ENCODE data around the gene C8A.

The C8A gene

DNA sequence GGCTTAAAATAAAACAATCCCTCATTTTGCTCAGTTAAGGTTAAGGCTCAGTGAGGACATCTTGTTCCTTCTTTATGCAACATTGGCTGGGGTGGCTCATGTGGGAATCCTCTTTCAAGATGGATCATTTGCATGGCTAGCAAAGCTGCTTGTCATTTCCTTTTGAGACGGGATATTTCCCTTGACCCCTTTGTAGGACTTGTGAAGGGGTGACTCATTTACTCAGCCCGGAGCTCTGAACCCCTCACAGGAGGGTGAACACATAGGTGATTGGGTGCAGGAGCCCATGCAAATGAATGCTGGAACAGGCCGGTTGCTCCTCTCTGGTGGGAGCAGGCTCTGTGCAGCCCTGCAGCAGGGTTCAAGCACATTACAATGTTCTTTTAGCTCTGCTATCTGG lies 15.8 kb upstream of the C8A start:
- Histone ChIP-seq H3K27me3 (ENCODE audit: control insufficient read depth, insufficient read depth, low read length) (no peaks in the 10 kb centered on the region), H3K27ac (ENCODE audit: low read depth, low read length) (no peak overlapping the region), H3K4me3 (ENCODE audit: low read depth, low read length) (no peak overlapping the region), H3K9me3 (ENCODE audit: control insufficient read depth, insufficient read depth, low read length) (no peaks in the 10 kb centered on the region), H3K4me1 (ENCODE audit: control insufficient read depth, insufficient read depth, low read length) (no peaks in the 10 kb centered on the region), H3K9ac (ENCODE audit: low read depth, low read length) (no peak overlapping the region), H3K36me3 (ENCODE audit: control insufficient read depth, insufficient read depth, low read length) (no peaks in the 10 kb centered on the region)

DNA sequence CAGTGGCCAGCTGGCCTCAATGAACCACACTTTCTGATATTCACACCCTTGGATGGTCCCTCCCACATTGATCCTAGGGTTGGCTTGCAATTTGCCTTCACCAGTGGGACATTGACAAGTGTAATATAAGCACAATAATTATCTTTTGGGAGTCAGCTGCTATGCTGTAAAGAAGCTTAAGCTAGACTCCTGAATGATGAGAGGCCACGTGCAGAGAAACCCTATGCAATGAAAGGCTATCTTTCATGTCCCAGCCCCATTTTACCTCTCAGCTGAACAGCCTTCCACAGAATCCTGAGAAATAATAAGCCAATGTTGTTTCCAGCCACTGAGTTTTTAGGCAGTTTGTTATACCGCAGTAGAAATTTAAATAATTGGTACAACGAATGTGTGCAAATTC lies 11.1 kb upstream of the C8A start:
- Histone ChIP-seq H3K4me3 (ENCODE audit: low read depth, low read length) (no peak overlapping the region), H3K27ac (ENCODE audit: low read depth, low read length) (no peak overlapping the region), H3K9me3 (ENCODE audit: control insufficient read depth, insufficient read depth, low read length) (no peaks in the 10 kb centered on the region), H3K4me1 (ENCODE audit: control insufficient read depth, insufficient read depth, low read length) (peaks cover 11% of the 10 kb centered on the region), H3K27me3 (ENCODE audit: control insufficient read depth, insufficient read depth, low read length) (no peaks in the 10 kb centered on the region), H3K36me3 (ENCODE audit: control insufficient read depth, insufficient read depth, low read length) (no peaks in the 10 kb centered on the region), H3K9ac (ENCODE audit: low read depth, low read length) (no peak overlapping the region)

DNA sequence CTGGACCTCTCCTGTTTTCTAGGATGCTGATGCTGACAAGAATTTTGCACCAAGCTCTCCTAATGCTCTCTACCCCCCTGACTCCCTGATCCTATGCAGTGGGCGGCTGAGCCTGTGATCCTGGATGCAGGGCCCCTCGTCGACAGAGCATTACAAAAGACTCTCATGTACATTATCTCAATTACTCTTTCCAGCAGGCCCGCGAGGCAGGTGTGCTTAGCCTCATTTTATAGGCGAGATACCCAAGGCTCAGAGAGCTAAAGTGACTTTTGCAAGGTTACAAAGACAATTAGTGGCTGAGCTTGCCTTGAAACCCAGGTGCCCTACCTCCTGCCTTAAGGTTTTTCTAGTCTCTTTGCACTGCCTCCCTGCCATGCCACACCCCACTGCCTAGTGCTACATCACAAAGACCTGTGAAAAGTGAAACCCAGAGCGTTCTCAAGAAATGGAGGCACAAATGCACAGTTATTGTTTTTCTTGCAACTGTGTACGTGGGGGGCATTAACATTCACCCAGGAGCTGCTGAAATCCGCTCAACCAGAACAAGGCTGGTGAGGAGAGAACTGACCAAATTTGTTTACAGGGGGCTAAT lies 10.0 kb upstream of the C8A start:
- Histone ChIP-seq H3K4me1 (ENCODE audit: control insufficient read depth, insufficient read depth, low read length) (peaks cover 17% of the 10 kb centered on the region), H3K4me3 (ENCODE audit: low read depth, low read length) (no peak overlapping the region), H3K9me3 (ENCODE audit: control insufficient read depth, insufficient read depth, low read length) (no peaks in the 10 kb centered on the region), H3K27me3 (ENCODE audit: control insufficient read depth, insufficient read depth, low read length) (no peaks in the 10 kb centered on the region), H3K9ac (ENCODE audit: low read depth, low read length) (no peak overlapping the region), H3K27ac (ENCODE audit: low read depth, low read length) (no peak overlapping the region), H3K36me3 (ENCODE audit: control insufficient read depth, insufficient read depth, low read length) (no peaks in the 10 kb centered on the region)

DNA sequence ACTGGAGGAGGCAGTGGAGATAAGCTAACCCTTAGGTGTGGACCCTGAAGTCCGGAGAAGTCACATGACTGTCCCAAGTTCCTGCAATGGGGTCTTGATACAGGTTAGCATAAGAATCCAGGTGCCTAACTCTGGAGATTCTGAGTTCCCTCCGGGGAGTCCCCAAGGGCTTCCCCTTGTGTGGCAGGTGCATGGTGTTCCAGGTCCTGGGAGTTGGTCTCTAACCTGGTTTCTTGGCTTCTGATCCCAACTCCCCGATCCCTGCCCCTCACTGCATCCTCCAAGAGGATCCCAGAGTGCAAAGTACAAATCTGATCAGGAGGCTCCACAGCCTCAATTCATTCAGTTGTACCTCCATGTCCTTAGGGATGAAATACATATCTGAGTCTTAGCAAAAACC lies 9.3 kb upstream of the C8A start:
- Histone ChIP-seq H3K27ac (ENCODE audit: low read depth, low read length) (no peak overlapping the region), H3K4me1 (ENCODE audit: control insufficient read depth, insufficient read depth, low read length) (peaks cover 24% of the 10 kb centered on the region), H3K9me3 (ENCODE audit: control insufficient read depth, insufficient read depth, low read length) (no peaks in the 10 kb centered on the region), H3K36me3 (ENCODE audit: control insufficient read depth, insufficient read depth, low read length) (no peaks in the 10 kb centered on the region), H3K4me3 (ENCODE audit: low read depth, low read length) (no peak overlapping the region), H3K27me3 (ENCODE audit: control insufficient read depth, insufficient read depth, low read length) (no peaks in the 10 kb centered on the region), H3K9ac (ENCODE audit: low read depth, low read length) (no peak overlapping the region)

DNA sequence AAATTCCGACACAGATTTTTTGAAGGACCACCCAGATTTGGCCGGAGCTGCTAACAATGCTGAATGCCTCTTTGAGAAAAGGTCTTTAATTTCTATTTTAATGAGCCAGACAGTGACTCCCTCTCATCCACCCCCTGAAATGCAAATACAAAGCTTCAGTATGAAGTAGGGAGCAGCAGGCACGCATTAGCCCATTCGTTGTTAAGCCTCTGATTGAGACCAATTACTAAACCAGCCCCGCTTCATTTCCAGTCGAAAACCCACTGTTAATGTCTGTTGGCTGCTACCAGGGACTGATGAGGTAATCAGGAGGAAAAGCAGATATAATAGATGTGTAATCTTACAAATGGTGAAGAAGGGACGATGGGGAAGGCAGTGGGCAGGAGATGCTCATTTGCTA lies 4.8 kb upstream of the C8A start:
- Histone ChIP-seq H3K4me3 (ENCODE audit: low read depth, low read length) (no peak overlapping the region), H3K27me3 (ENCODE audit: control insufficient read depth, insufficient read depth, low read length) (no peaks in the 10 kb centered on the region), H3K36me3 (ENCODE audit: control insufficient read depth, insufficient read depth, low read length) (no peaks in the 10 kb centered on the region), H3K9me3 (ENCODE audit: control insufficient read depth, insufficient read depth, low read length) (no peaks in the 10 kb centered on the region), H3K4me1 (ENCODE audit: control insufficient read depth, insufficient read depth, low read length) (peaks cover 22% of the 10 kb centered on the region), H3K9ac (ENCODE audit: low read depth, low read length) (no peak overlapping the region), H3K27ac (ENCODE audit: low read depth, low read length) (no peak overlapping the region)

DNA sequence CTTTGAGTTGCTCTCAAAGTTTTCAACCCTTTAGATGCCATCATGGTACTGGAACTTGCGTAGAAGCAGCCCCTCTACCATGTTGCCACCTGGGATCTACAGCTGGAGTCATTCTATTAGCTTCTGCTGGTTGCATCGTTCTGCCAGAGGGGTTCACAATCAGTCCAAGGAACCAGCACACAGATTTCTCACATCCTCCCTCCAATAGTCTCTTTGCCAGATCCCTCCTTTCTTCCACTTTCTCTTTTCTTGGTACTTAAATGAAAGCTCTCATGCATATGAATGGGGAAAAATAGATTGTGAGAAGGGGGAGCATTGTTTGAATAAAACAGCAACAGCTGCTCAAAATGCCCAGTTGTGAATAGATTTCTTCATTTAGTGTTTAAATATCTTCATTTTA lies 4.2 kb upstream of the C8A start:
- Histone ChIP-seq H3K27ac (ENCODE audit: low read depth, low read length) (no peak overlapping the region), H3K27me3 (ENCODE audit: control insufficient read depth, insufficient read depth, low read length) (no peaks in the 10 kb centered on the region), H3K9ac (ENCODE audit: low read depth, low read length) (no peak overlapping the region), H3K4me1 (ENCODE audit: control insufficient read depth, insufficient read depth, low read length) (peaks cover 17% of the 10 kb centered on the region), H3K36me3 (ENCODE audit: control insufficient read depth, insufficient read depth, low read length) (no peaks in the 10 kb centered on the region), H3K4me3 (ENCODE audit: low read depth, low read length) (no peak overlapping the region), H3K9me3 (ENCODE audit: control insufficient read depth, insufficient read depth, low read length) (no peaks in the 10 kb centered on the region)

DNA sequence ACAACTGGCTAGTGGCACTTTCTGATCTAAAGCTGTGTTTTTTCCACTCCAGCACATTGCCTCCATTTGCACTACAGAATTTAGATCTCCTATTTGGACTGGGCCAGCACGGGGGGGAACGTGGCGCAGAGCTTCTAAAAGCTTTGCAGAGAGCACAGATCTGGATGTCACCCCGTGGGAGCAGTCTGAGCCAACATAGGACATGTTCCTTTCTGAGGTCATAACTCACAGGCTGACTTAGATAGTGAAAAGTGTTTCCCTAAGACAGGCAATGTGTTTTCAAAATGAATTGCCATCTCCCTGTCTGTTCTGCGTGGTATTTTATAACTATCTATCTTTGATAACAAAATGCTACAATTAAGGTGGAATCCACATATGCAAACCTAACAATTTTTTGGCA lies 3.7 kb upstream of the C8A start:
- no peaks in the 10 kb centered on the region for H3K27me3 ChIP-seq (ENCODE audit: control insufficient read depth, insufficient read depth, low read length)
- H3K4me1 ChIP-seq (ENCODE audit: control insufficient read depth, insufficient read depth, low read length): peaks cover 17% of the 10 kb centered on the region
- no peak overlapping the region for H3K27ac ChIP-seq (ENCODE audit: low read depth, low read length)
- H3K36me3 ChIP-seq (ENCODE audit: control insufficient read depth, insufficient read depth, low read length): no peaks in the 10 kb centered on the region
- H3K9me3 ChIP-seq (ENCODE audit: control insufficient read depth, insufficient read depth, low read length): no peaks in the 10 kb centered on the region
- no peak overlapping the region for H3K4me3 ChIP-seq (ENCODE audit: low read depth, low read length)
- H3K9ac ChIP-seq (ENCODE audit: low read depth, low read length): no peak overlapping the region

DNA sequence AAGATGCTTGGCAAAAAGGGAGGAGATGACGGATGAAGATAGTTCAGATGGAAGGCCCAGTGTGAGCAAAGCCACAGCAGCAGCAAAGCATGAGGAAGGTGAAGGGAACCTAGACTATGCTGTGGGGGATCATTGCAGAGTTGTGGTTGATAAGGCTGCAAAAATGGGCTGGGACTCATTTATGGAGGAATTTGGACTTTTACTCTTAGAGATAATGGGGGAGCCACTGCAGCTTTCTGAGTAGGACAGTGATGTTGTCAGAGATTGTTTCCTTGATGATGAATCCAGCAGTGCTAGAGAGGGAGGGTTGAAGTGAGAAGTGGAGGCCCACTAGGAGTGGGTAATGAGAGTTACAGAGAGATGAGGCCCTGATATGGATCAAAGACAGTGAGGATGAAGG lies 2.1 kb upstream of the C8A start:
- Histone ChIP-seq H3K27me3 (ENCODE audit: control insufficient read depth, insufficient read depth, low read length) (no peaks in the 10 kb centered on the region), H3K27ac (ENCODE audit: low read depth, low read length) (no peak overlapping the region), H3K4me3 (ENCODE audit: low read depth, low read length) (no peak overlapping the region), H3K36me3 (ENCODE audit: control insufficient read depth, insufficient read depth, low read length) (no peaks in the 10 kb centered on the region), H3K9me3 (ENCODE audit: control insufficient read depth, insufficient read depth, low read length) (no peaks in the 10 kb centered on the region), H3K4me1 (ENCODE audit: control insufficient read depth, insufficient read depth, low read length) (peaks cover 17% of the 10 kb centered on the region), H3K9ac (ENCODE audit: low read depth, low read length) (no peak overlapping the region)

DNA sequence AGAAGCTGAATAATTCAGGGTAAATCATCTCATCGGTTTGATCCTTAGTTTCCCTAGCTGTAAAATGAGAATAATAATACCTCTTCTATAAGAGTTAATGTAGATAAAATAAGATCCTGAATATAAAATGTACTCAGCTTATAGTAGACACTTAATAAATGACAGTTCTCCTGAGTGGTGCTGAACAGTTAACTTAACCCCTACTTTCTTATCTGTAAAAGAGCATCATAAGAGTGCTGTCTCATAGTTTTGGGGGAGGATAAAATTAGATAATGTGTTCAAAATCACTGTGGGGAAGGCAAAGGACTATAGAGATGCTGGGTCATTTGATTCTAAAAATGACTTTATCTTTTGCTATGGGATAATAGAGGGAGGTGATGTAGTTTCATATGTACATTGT lies 593 bp downstream of the C8A start:
- Histone ChIP-seq H3K36me3 (ENCODE audit: control insufficient read depth, insufficient read depth, low read length) (no peaks in the 10 kb centered on the region), H3K27ac (ENCODE audit: low read depth, low read length) (no peak overlapping the region), H3K4me3 (ENCODE audit: low read depth, low read length) (no peak overlapping the region), H3K4me1 (ENCODE audit: control insufficient read depth, insufficient read depth, low read length) (peaks cover 6% of the 10 kb centered on the region), H3K27me3 (ENCODE audit: control insufficient read depth, insufficient read depth, low read length) (no peaks in the 10 kb centered on the region), H3K9ac (ENCODE audit: low read depth, low read length) (no peak overlapping the region), H3K9me3 (ENCODE audit: control insufficient read depth, insufficient read depth, low read length) (no peaks in the 10 kb centered on the region)

DNA sequence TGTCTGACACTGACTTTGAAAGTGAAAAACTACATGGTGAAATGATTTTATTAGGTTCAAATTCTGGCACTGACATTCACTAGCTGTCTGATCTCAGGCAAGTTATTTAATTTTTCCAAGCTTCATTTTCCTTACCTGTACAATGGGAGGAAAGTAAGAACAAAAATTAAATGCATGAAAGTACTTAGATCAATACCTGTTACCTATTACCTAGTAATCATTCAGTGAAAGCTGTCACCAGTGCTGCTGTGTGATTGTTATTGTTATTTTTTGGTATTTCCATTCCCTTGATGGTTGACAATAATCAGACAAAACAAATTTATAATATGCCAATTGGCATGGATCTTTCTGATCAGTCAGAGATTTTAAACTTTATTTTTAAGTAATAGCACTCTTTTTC lies 1.6 kb downstream of the C8A start:
- H3K36me3 ChIP-seq (ENCODE audit: control insufficient read depth, insufficient read depth, low read length): no peaks in the 10 kb centered on the region
- H3K4me3 ChIP-seq (ENCODE audit: low read depth, low read length): no peak overlapping the region
- no peak overlapping the region for H3K9ac ChIP-seq (ENCODE audit: low read depth, low read length)
- no peak overlapping the region for H3K27ac ChIP-seq (ENCODE audit: low read depth, low read length)
- no peaks in the 10 kb centered on the region for H3K9me3 ChIP-seq (ENCODE audit: control insufficient read depth, insufficient read depth, low read length)
- no peaks in the 10 kb centered on the region for H3K27me3 ChIP-seq (ENCODE audit: control insufficient read depth, insufficient read depth, low read length)
- H3K4me1 ChIP-seq (ENCODE audit: control insufficient read depth, insufficient read depth, low read length): no peaks in the 10 kb centered on the region

DNA sequence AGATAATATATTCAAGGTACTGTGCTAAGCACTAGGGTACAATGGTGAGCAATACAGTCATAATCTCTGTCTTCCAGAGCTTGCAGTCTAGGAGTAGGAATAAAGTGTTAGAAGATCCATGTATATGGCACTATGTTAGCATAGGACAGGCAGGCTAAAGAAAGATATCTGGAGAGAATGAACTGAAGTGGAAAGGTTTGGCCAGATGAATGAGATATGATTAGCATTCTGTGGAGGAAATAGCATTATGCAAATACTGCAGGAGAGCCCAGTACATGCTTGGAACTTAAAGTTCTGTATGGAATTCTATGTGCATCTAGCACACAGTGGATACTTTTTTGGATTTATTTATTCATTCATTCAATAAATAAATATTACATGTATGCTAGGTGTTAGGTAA lies 4.7 kb downstream of the C8A start:
- no peaks in the 10 kb centered on the region for H3K27me3 ChIP-seq (ENCODE audit: control insufficient read depth, insufficient read depth, low read length)
- H3K4me3 ChIP-seq (ENCODE audit: low read depth, low read length): no peak overlapping the region
- H3K4me1 ChIP-seq (ENCODE audit: control insufficient read depth, insufficient read depth, low read length): no peaks in the 10 kb centered on the region
- no peaks in the 10 kb centered on the region for H3K36me3 ChIP-seq (ENCODE audit: control insufficient read depth, insufficient read depth, low read length)
- H3K9ac ChIP-seq (ENCODE audit: low read depth, low read length): no peak overlapping the region
- no peaks in the 10 kb centered on the region for H3K9me3 ChIP-seq (ENCODE audit: control insufficient read depth, insufficient read depth, low read length)
- no peak overlapping the region for H3K27ac ChIP-seq (ENCODE audit: low read depth, low read length)
